GM12801 (cell line): ENCODE results near the gene NLGN3.

Experiments used
- TF ChIP-seq, protein P1 (sequence below): IDR thresholded peaks from one replicate; pipeline ENCODE4 v1.5.1; 2011; ENCODE audit warnings: control low read depth; ENCODE audit not compliant: insufficient read length; ENCODE audit errors: extremely low read depth

NLGN3 gene

DNA sequence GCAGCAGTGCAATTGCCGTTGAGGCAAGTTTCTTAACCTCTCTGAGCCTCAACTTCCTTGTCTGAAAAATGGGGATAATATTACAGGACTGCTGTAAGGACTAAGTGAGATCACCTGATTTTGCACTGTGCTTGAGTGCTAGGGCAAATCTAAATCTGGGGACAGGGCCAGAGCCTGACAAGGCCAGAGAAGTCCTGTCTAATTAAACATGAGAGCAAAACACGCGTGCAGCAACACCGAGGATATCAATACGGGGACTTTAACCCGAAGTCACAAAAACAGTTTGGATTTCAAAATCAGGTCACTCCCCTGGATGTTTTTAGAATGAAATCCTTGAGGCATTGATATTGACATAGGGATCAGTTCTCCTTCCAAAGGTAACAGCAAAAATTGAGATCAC, 72.7 kb downstream of the NLGN3 start:
- TF ChIP-seq, protein P1, sequence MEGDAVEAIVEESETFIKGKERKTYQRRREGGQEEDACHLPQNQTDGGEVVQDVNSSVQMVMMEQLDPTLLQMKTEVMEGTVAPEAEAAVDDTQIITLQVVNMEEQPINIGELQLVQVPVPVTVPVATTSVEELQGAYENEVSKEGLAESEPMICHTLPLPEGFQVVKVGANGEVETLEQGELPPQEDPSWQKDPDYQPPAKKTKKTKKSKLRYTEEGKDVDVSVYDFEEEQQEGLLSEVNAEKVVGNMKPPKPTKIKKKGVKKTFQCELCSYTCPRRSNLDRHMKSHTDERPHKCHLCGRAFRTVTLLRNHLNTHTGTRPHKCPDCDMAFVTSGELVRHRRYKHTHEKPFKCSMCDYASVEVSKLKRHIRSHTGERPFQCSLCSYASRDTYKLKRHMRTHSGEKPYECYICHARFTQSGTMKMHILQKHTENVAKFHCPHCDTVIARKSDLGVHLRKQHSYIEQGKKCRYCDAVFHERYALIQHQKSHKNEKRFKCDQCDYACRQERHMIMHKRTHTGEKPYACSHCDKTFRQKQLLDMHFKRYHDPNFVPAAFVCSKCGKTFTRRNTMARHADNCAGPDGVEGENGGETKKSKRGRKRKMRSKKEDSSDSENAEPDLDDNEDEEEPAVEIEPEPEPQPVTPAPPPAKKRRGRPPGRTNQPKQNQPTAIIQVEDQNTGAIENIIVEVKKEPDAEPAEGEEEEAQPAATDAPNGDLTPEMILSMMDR = no peak
